OCI-LY7 (cell line): ENCODE measurements around the gene RPS6KA5. TPM values are rescaled to one million over a fixed set of nuclear protein-coding genes. Genes with fewer than 3 reads are reported as not detected.

ENCODE experiments used
- BruUV-seq: library from RNA; stranded (reverse); fragments of 400-500 nt; replicated peaks from 2 replicates; lab custom pipeline; 2021; lab: Mats Ljungman, UMichigan
- CTCF ChIA-PET: fragments of 300-600 bp; sonication (Branson Sonifier 250); formaldehyde crosslinking; loops from one replicate; lab custom pipeline; 2022; ENCODE audit warnings: antibody characterized with exemption; ENCODE audit not compliant: unreplicated experiment; lab: Charles Lee
- POLR2A ChIA-PET: fragments of 300-600 bp; sonication (Branson Sonifier 250); formaldehyde crosslinking; loops from one replicate; lab custom pipeline; 2022; ENCODE audit warnings: antibody characterized with exemption; lab: Charles Lee
- DNase-seq: peaks from one replicate; pipeline ENCODE4 v3.0.0-alpha.2; 2015; ENCODE audit warnings: low spot score
- H2AFZ ChIP-seq: fragments of 200-600 bp; sonication (generic), shearing (Covaris generic); 2 replicates; pipeline ENCODE4 v1.6.1; 2014; ENCODE audit warnings: mild to moderate bottlenecking, antibody characterized with exemption, low read length, moderate library complexity
- H3K27ac ChIP-seq: fragments of 200-600 bp; sonication (generic); 2 replicates; pipeline ENCODE4 v1.5.1; 2014; ENCODE audit warnings: mixed run types, low read depth, mild to moderate bottlenecking, moderate library complexity, low read length, inconsistent platforms; ENCODE audit not compliant: poor library complexity, severe bottlenecking
- H3K36me3 ChIP-seq: fragments of 200-600 bp; sonication (generic); 2 replicates; pipeline ENCODE4 v1.6.1; 2014; ENCODE audit warnings: mild to moderate bottlenecking, antibody characterized with exemption, low read length, moderate library complexity, mixed read lengths; ENCODE audit not compliant: insufficient read depth
- H3K4me1 ChIP-seq: fragments of 200-600 bp; sonication (generic); 2 replicates; pipeline ENCODE4 v1.5.1; 2014; ENCODE audit warnings: mild to moderate bottlenecking, low read length; ENCODE audit not compliant: insufficient read depth, poor library complexity, severe bottlenecking
- H3K4me2 ChIP-seq: fragments of 200-600 bp; sonication (generic); 2 replicates; pipeline ENCODE4 v1.6.1; 2014; ENCODE audit warnings: mild to moderate bottlenecking, low read length
- H3K4me3 ChIP-seq: fragments of 200-600 bp; sonication (generic); 2 replicates; pipeline ENCODE4 v1.5.1; 2014; ENCODE audit warnings: mild to moderate bottlenecking, low read depth, low read length; ENCODE audit not compliant: poor library complexity, severe bottlenecking
- H3K79me2 ChIP-seq: fragments of 200-600 bp; sonication (generic); 2 replicates; pipeline ENCODE4 v1.6.1; 2016; ENCODE audit warnings: low read depth, mild to moderate bottlenecking, low read length, moderate library complexity, mixed read lengths; ENCODE audit not compliant: insufficient read depth
- H3K9me2 ChIP-seq: fragments of 200-600 bp; sonication (generic); 2 replicates; pipeline ENCODE4 v1.6.1; 2016; ENCODE audit warnings: mild to moderate bottlenecking, low read length, mixed read lengths; ENCODE audit not compliant: insufficient read depth
- H3K9me3 ChIP-seq: fragments of 200-600 bp; sonication (generic); 2 replicates; pipeline ENCODE4 v1.6.1; 2014; ENCODE audit warnings: mild to moderate bottlenecking, mixed run types, low read length, mixed read lengths
- H4K20me1 ChIP-seq: fragments of 200-600 bp; sonication (generic); 2 replicates; pipeline ENCODE4 v1.6.1; 2014; ENCODE audit warnings: mild to moderate bottlenecking, antibody characterized with exemption, low read length, moderate library complexity, mixed read lengths; ENCODE audit not compliant: insufficient read depth
- CTCF ChIP-seq: fragments of 200-600 bp; sonication (generic); conservative IDR thresholded peaks from 2 replicates; pipeline ENCODE4 v1.5.1; 2014; ENCODE audit warnings: mild to moderate bottlenecking, antibody characterized with exemption, low read length, moderate library complexity, mixed read lengths
- EZH2phosphoT487 ChIP-seq: fragments of 200-600 bp; sonication (generic); IDR thresholded peaks from 2 replicates; pipeline ENCODE4 v1.6.1; 2018; ENCODE audit warnings: low read depth, borderline replicate concordance, mild to moderate bottlenecking, mixed run types, antibody characterized with exemption, low read length, moderate library complexity, mixed read lengths
- intact Hi-C: fragments of 100-400 bp; cut with micrococcal nuclease; formaldehyde crosslinking; loops from one replicate; pipeline ENCODE4 v1.10.0; 2022; ENCODE audit not compliant: unreplicated experiment
- total RNA-seq, 2 experiments: library from RNA; depleted of rRNA in 1 of 2; stranded (reverse); fragments of >200 nt in 1 of 2; shearing (Covaris generic) in 1 of 2; gene quantifications; 2 replicates each; pipeline ENCODE4 v1.2.3, GENCODE V29; 2014 to 2022

RPS6KA5 gene
- total RNA-seq, 2 experiments from 2014 or later, result 9.6 to 12.7 TPM

- no peak overlapping the region for H3K4me3 ChIP-seq
- H3K4me1 ChIP-seq, result no peaks in the 10 kb centered on the region
- no peaks in the 10 kb centered on the region for H4K20me1 ChIP-seq
- no peak for DNase-seq
- TF ChIP-seq CTCF (no peak), EZH2phosphoT487 (no peak)
- no peaks in the 10 kb centered on the region for H3K9me2 ChIP-seq
- intact Hi-C loops, result no loop called here
- ChIA-PET POLR2A (no interaction called here), CTCF (no interaction called here)
- H3K4me2 ChIP-seq, result no peak overlapping the region
- no peaks in the 10 kb centered on the region for H3K9me3 ChIP-seq
- no peaks in the 10 kb centered on the region for H3K36me3 ChIP-seq
- BruUV-seq, result no TSS peak
- no peak overlapping the region for H3K27ac ChIP-seq
- no peaks in the 10 kb centered on the region for H3K79me2 ChIP-seq
- H2AFZ ChIP-seq, result no peak overlapping the region
These were observed 31.6 kb upstream of the RPS6KA5 start for GRCh38 chr14:91092073-91092472.

- TF ChIP-seq EZH2phosphoT487 (no peak), CTCF (no peak)
- Histone ChIP-seq H3K9me3 (no peaks in the 10 kb centered on the region), H3K27ac (no peak overlapping the region), H3K36me3 (no peaks in the 10 kb centered on the region), H4K20me1 (no peaks in the 10 kb centered on the region), H3K4me1 (no peaks in the 10 kb centered on the region), H3K9me2 (no peaks in the 10 kb centered on the region), H3K4me2 (no peak overlapping the region), H2AFZ (no peak overlapping the region), H3K79me2 (no peaks in the 10 kb centered on the region), H3K4me3 (no peak overlapping the region)
- no peak for DNase-seq
- intact Hi-C loops, result no loop called here
- BruUV-seq, result no TSS peak
- POLR2A ChIA-PET, result no interaction called here
- CTCF ChIA-PET, result no interaction called here
These were observed 30.3 kb upstream of the RPS6KA5 start for GRCh38 chr14:91090743-91091142.

GRCh38 chr14:91089958-91090535, 29.6 kb upstream of the RPS6KA5 start:
- no peaks in the 10 kb centered on the region for H3K4me1 ChIP-seq
- BruUV-seq, result no TSS peak
- ChIA-PET POLR2A (no interaction called here), CTCF (no interaction called here)
- H3K4me2 ChIP-seq, result no peak overlapping the region
- no peaks in the 10 kb centered on the region for H3K36me3 ChIP-seq
- no peaks in the 10 kb centered on the region for H3K9me2 ChIP-seq
- no peaks in the 10 kb centered on the region for H4K20me1 ChIP-seq
- no peak overlapping the region for H3K27ac ChIP-seq
- DNase-seq, result no peak
- H2AFZ ChIP-seq, result no peak overlapping the region
- TF ChIP-seq CTCF (no peak), EZH2phosphoT487 (no peak)
- H3K4me3 ChIP-seq, result no peak overlapping the region
- intact Hi-C loops, result no loop called here
- H3K79me2 ChIP-seq, result no peaks in the 10 kb centered on the region
- H3K9me3 ChIP-seq, result no peaks in the 10 kb centered on the region
